Endothelial cell of umbilical vein (primary cell): ENCODE data around the gene CLDN15. TPM values are rescaled to one million over a fixed set of nuclear protein-coding genes. Genes with fewer than 3 reads are reported as not detected.

Experiments used
- BruUV-seq: library from RNA; stranded (reverse); fragments of 400-500 nt; replicated peaks from 2 replicates; lab custom pipeline; 2021; lab: Mats Ljungman, UMichigan
- CTCF ChIA-PET: fragments of 300-600, 350-600 bp; sonication (Branson Sonifier 250); formaldehyde crosslinking; loops from one replicate; lab custom pipeline; 2021; ENCODE audit warnings: antibody characterized with exemption, inconsistent platforms; lab: Charles Lee
- POLR2A ChIA-PET: fragments of 300-600, 350-600 bp; sonication (Branson Sonifier 250); formaldehyde crosslinking; loops from one replicate; lab custom pipeline; 2021; ENCODE audit warnings: antibody characterized with exemption, inconsistent platforms; lab: Charles Lee
- DNase-seq: peaks from one replicate; pipeline ENCODE4 v3.0.0-alpha.2; 2011; ENCODE audit warnings: low read depth, low spot score
- FAIRE-seq: peaks from 2 replicates; lab custom pipeline; 2011; peaks lifted over from hg19 to GRCh38; lab: Jason Lieb, UNC
- H2AFZ ChIP-seq: 2 replicates; pipeline ENCODE4 v1.6.0; 2012; ENCODE audit warnings: low read depth, low read length, control low read depth, inconsistent platforms
- H3K27ac ChIP-seq: 2 replicates; pipeline ENCODE4 v1.5.1; 2011; ENCODE audit warnings: low read depth, mild to moderate bottlenecking, control low read depth, low read length, moderate library complexity; ENCODE audit not compliant: insufficient read depth
- H3K27me3 ChIP-seq, 2 experiments: 2 replicates each; pipeline versions ENCODE4 v1.6.0 to v1.6.1; 2011; ENCODE audit warnings: low read length in 2 of 2, mixed read lengths in 1 of 2; ENCODE audit not compliant: control insufficient read depth in 2 of 2, insufficient read depth in 2 of 2
- H3K36me3 ChIP-seq, 2 experiments: 2 replicates in 1 of 2; 3 replicates in 1 of 2; pipeline ENCODE4 v1.5.1; 2011; ENCODE audit warnings: low read length in 2 of 2, mild to moderate bottlenecking in 1 of 2, moderate library complexity in 1 of 2; ENCODE audit not compliant: control insufficient read depth in 2 of 2, insufficient read depth in 2 of 2; ENCODE audit errors: extremely low read depth in 1 of 2
- H3K4me1 ChIP-seq: 3 replicates; pipeline ENCODE4 v1.5.1; 2011; ENCODE audit warnings: mild to moderate bottlenecking, low read length; ENCODE audit not compliant: control insufficient read depth, insufficient read depth; ENCODE audit errors: extremely low read depth
- H3K4me2 ChIP-seq: 2 replicates; pipeline ENCODE4 v1.6.1; 2011; ENCODE audit warnings: low read length, control low read depth, mixed read lengths; ENCODE audit not compliant: insufficient read depth
- H3K4me3 ChIP-seq, 3 experiments: fragments of 200-600 bp in 1 of 3; sonication (generic), shearing (Covaris generic) in 1 of 3; replicated peaks in 1 of 3; 2 replicates each; pipeline ENCODE4 v1.5.1; 2011 to 2016; ENCODE audit warnings: control low read depth in 3 of 3, low read length in 3 of 3, mild to moderate bottlenecking in 2 of 3, inconsistent platforms in 1 of 3, low read depth in 1 of 3, moderate library complexity in 1 of 3; ENCODE audit not compliant: insufficient read depth in 1 of 3
- H3K79me2 ChIP-seq: 2 replicates; pipeline ENCODE4 v1.6.0; 2012; ENCODE audit warnings: low read length, inconsistent platforms; ENCODE audit not compliant: control insufficient read depth, insufficient read depth
- H3K9ac ChIP-seq: replicated peaks from 2 replicates; pipeline ENCODE3; 2011; ENCODE audit warnings: low read length, control low read depth; ENCODE audit not compliant: insufficient read depth; ENCODE audit errors: extremely low read depth
- H3K9me1 ChIP-seq: replicated peaks from 3 replicates; pipeline ENCODE4 v1.6.0; 2011; ENCODE audit warnings: mild to moderate bottlenecking, low read length; ENCODE audit not compliant: control insufficient read depth, insufficient read depth; ENCODE audit errors: extremely low read depth
- H3K9me3 ChIP-seq: replicated peaks from 2 replicates; pipeline ENCODE4 v1.5.1; 2012; ENCODE audit warnings: low read length, inconsistent platforms; ENCODE audit not compliant: control insufficient read depth, insufficient read depth
- H4K20me1 ChIP-seq: replicated peaks from 2 replicates; pipeline ENCODE3; 2011; ENCODE audit warnings: mild to moderate bottlenecking, low read length; ENCODE audit not compliant: control insufficient read depth, insufficient read depth; ENCODE audit errors: extremely low read depth
- CTCF ChIP-seq, 2 donors: IDR thresholded peaks; 1 replicate in 1 of 2; 2 replicates in 1 of 2; pipeline ENCODE4 v1.5.1; 2011; ENCODE audit warnings: low read length in 2 of 2, mild to moderate bottlenecking in 2 of 2, moderate library complexity in 2 of 2, control low read depth in 1 of 2, inconsistent platforms in 1 of 2, low read depth in 1 of 2; ENCODE audit not compliant: insufficient read depth in 1 of 2; ENCODE audit errors: extremely low read depth in 1 of 2
- FOS ChIP-seq: IDR thresholded peaks from 2 replicates; pipeline ENCODE4 v1.6.1; 2011; ENCODE audit warnings: mild to moderate bottlenecking, low read length, moderate library complexity, borderline replicate concordance; ENCODE audit not compliant: insufficient read depth
- MYC ChIP-seq: IDR thresholded peaks from one replicate; pipeline ENCODE4 v1.6.1; 2011; ENCODE audit warnings: mild to moderate bottlenecking, low read depth, low read length
- POLR2AphosphoS5 ChIP-seq: IDR thresholded peaks from 2 replicates; pipeline ENCODE4 v1.6.1; 2012; ENCODE audit warnings: low read depth, mild to moderate bottlenecking, control low read depth, low read length, moderate library complexity; ENCODE audit not compliant: insufficient read depth
- dilution Hi-C: fragments of 300-500 bp; cut with MboI; formaldehyde crosslinking; loops from one replicate; pipeline ENCODE4 v1.15.0; 2019; ENCODE audit warnings: low sequenced_read_pairs; ENCODE audit not compliant: extremely low pct_ligation_motif_present
- intact Hi-C: fragments of 100-400 bp; cut with micrococcal nuclease; formaldehyde crosslinking; loops from one replicate; pipeline ENCODE4 v1.10.0; 2022
- polyA plus RNA-seq, 4 experiments: library from polyadenylated mRNA; depleted of rRNA in 3 of 4; stranded (reverse) in 3 of 4; unstranded in 1 of 4; fragments of >200 nt; gene quantifications; 2 replicates each; pipeline versions ENCODE4 v1.2.1 to v1.2.3, GENCODE V29; 2011 to 2012; ENCODE audit warnings: missing spikeins in 1 of 4
- total RNA-seq: library from RNA; stranded (reverse); gene quantifications from 2 replicates; pipeline ENCODE4 v1.2.3, GENCODE V29; 2021

Gene CLDN15
- total and polyA plus RNA-seq, 2 donors (not counting 3 experiments of a cell fraction or from before 2014, with no cell fraction given) = 11.3 to 17.7 TPM

GRCh38 chr7:101186194-101186593 lies 51.4 kb downstream of the CLDN15 start:
- POLR2A ChIA-PET = interaction anchor here (0.7 kb wide), 1 partner anchor 109 kb away, joined by 5 read pairs; no protein-coding TSS in a partner anchor
- dilution Hi-C loops = no loop called here

More at GRCh38 chr7:101186194-101186593, 51.4 kb downstream of the CLDN15 start:
- no peaks in the 10 kb centered on the region for H3K9me1 ChIP-seq
- intact Hi-C loops = no loop called here
- DNase-seq (no peak), FAIRE-seq (no peak)
- no peaks in the 10 kb centered on the region for H3K4me1 ChIP-seq
- H3K4me2 ChIP-seq = no peak overlapping the region
- H3K36me3 ChIP-seq = no peaks in the 10 kb centered on the region
- H3K27me3 ChIP-seq = peaks cover 0 to 2% of the 10 kb centered on the region in 2 experiments
- CTCF ChIA-PET = interaction anchor here (1.2 kb wide), 1 partner anchor 48 kb away, joined by 3 read pairs; no protein-coding TSS in a partner anchor
- TF ChIP-seq CTCF (IDR thresholded peaks at IDR 0.05; ENCODE audit: extremely low read depth in 1 of 2, insufficient read depth in 1 of 2, low read depth in 1 of 2, low read length in 2 of 2) = no peak
- no peak for TF ChIP-seq MYC
- TF ChIP-seq FOS = no peak
- no peak for TF ChIP-seq POLR2AphosphoS5
- no peak overlapping the region for H3K27ac ChIP-seq
- no peaks in the 10 kb centered on the region for H4K20me1 ChIP-seq
- H2AFZ ChIP-seq = no peak overlapping the region
- H3K79me2 ChIP-seq = no peaks in the 10 kb centered on the region
- BruUV-seq = no TSS peak
- no peaks in the 10 kb centered on the region for H3K9me3 ChIP-seq
- no peak overlapping the region for H3K4me3 ChIP-seq
- H3K9ac ChIP-seq = no peak overlapping the region
